AG09319 (cell line): ENCODE results near the gene QRICH1.

ENCODE experiments used
- DNase-seq: peaks from one replicate; pipeline ENCODE4 v3.0.0-alpha.2; 2010; ENCODE audit warnings: low read depth; ENCODE audit errors: extremely low read depth
- CTCF ChIP-seq: IDR thresholded peaks from 2 replicates; pipeline ENCODE4 v1.5.1; 2011; ENCODE audit warnings: low read depth, mild to moderate bottlenecking, inconsistent platforms, low read length, moderate library complexity

QRICH1 gene

GRCh38 chr3:49001155-49001554 is 92.7 kb downstream of the QRICH1 start:
- TF ChIP-seq CTCF = no peak
- DNase-seq = no peak

GRCh38 chr3:48999085-48999858 is 94.6 kb downstream of the QRICH1 start:
- no peak for DNase-seq

GRCh38 chr3:48997714-48998637 is 95.9 kb downstream of the QRICH1 start:
- no peak for DNase-seq
- no peak for TF ChIP-seq CTCF

More at GRCh38 chr3:48999085-48999858, 94.6 kb downstream of the QRICH1 start:
- no peak for TF ChIP-seq CTCF

GRCh38 chr3:48997102-48997635 is 96.7 kb downstream of the QRICH1 start:
- DNase-seq = no peak
- no peak for TF ChIP-seq CTCF

- DNase-seq = no peak
- no peak for TF ChIP-seq CTCF
These were observed 97.2 kb downstream of the QRICH1 start for GRCh38 chr3:48996640-48997039.

GRCh38 chr3:48993834-48994233 is 100.0 kb downstream of the QRICH1 start:
- no peak for TF ChIP-seq CTCF

More at GRCh38 chr3:48993834-48994233, 100.0 kb downstream of the QRICH1 start:
- no peak for DNase-seq
